HG02610 (cell line): ENCODE data around the gene HELZ.

ENCODE experiments used
- ATAC-seq: cut with Tn5 transposase; IDR thresholded peaks from one replicate; pipeline ENCODE4 v1.9.1; 2021; ENCODE audit warnings: mild to moderate bottlenecking, moderate library complexity; ENCODE audit not compliant: unreplicated experiment

The HELZ gene

DNA sequence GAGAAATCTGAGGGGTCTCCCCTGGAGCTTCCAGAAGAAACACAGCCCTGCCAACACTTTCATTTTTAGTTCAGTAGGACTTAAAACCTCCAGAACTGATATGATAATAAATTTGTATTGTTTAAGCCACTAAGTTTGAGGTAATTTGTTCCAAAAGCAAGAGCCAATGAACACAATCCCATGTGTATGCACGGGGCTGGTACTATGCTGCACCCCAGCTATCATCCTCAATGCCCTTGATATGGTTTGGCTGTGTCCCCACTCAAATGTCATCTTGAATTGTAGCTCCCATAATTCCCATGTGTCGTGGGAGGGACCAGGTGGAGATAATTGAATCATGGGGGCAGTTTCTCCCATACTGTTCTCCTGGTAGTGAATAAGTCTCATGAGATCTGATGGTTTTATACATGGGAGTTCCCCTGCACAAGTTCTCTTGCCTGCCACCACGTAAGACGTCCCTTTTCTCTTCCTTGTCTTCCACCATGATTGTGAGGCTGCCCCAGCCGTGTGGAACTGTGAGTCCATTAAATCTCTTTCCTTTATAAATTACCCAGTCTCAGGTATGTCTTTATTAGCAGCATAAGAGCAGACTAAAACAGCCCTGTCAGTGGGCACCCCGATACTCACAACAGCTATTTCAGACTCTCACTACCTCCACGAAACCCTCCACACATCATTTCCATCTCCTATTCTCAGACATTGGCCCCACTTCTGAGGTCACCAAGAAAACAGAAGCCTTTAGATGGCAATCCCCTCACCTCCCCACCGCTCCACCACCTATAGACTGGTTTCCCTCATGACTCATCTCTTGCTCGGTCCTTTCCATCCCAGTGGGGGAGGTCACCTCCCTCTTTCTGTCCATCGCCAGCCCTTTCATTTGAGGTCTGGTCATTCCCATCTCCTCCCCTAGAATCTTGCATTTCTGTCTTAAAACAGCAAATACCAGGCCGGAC, 209.6 kb downstream of the HELZ start:
- peak; percentile 89 for ATAC-seq

DNA sequence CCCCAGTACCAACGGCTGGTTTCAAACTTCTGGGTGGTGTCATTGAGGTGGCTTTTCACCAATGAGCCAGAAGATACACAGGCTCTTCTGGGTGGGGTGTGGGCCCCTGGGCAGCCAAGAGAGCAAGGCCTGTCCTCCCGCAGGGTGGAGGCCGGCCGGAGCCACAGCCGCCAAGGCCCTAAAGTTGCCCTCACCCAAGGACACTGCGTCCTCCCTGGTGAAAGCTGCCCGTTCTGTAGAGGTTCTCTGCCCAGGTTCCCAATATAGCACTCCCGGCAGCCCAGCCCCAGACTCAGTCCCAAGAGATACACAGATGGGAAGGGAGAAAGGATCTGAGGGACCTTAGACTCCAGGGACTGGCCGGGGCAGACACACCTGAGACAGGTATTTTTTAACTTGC, 211.4 kb downstream of the HELZ start:
- no peak for ATAC-seq

DNA sequence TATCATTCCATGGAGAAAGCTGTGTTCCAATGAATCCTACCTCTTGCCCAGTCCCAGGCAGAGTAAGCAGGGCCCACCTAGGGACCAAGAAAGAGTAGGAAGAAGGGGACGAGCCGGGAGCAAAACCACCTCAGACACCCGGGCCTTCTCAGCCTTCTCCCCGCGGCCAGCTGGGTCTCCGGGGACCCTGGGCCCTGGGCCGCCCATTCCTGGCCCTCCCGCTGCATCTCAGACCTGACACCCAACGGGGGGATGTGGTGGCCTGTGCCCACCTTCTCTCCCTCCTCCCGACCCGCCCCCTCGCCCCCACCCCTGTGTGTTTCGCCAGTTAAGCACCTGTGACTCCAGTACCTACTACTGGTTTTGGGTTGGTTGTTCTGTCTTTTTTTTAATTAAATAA, 212.0 kb downstream of the HELZ start:
- no peak for ATAC-seq

DNA sequence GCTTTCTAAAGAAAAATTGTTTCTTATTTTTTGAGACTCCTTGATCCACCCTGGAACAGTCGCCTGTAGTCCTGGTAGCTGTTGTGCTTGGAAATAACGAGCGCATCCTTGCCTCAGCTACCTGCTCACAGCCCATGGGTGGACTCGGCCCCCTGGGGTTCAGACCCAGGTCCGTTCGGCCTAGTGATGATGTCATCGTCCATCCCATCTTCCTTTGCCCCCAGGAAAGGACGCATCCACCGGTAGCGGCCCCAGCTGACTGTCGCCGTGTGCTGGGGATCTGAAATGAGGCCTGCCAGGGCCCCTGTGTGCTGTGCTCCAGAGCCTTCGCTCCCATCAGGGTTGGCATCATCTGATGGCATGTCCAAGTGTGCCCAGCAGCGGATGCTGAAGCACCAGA, 212.6 kb downstream of the HELZ start:
- no peak for ATAC-seq

DNA sequence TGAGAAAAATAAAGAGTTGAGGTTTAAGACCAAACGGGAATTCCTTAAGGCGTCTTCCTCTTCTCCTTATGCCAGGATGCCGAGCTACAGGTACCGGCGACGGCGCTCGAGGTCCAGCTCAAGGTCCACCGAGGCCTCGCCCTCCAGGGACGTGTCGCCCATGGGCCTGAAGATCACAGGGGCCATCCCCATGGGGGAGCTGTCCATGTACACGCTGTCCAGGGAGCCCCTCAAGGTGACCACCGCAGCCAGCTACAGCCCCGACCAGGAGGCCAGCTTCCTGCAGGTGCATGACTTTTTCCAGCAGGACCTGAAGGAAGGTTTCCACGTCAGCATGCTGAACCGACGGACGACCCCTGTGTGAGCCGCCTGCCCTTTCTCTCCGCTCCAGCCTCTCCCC, 214.4 kb downstream of the HELZ start:
- no peak for ATAC-seq

DNA sequence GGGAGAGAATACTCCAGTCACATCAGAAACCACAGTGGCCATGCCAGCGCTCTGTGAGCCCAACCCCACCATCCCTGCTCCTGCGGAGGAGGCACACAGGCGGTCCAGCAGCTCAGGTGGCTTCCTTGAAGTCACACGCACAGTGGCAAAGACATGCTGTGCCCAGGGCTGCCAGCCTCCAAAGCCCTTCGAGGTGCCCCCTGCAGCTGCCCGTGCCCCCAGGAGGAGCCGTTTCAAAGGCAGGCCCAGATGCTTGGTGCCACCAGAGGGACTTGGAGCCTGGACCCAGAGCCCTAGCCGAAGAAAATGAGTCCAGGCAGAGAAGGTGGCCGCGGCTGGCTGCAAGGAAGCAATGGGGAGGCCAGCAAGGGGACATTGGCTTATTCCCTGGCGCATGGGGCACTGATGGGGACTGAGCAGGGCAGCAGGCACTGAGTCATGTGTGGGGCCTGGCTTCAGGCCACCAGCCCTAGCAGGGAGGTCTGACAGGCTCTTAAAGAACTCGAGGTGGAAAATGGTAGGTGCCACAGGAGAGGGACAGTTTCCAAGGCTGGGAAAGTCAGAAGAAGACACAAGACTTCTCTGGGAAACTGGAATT, 217.9 kb downstream of the HELZ start:
- ATAC-seq = no peak

DNA sequence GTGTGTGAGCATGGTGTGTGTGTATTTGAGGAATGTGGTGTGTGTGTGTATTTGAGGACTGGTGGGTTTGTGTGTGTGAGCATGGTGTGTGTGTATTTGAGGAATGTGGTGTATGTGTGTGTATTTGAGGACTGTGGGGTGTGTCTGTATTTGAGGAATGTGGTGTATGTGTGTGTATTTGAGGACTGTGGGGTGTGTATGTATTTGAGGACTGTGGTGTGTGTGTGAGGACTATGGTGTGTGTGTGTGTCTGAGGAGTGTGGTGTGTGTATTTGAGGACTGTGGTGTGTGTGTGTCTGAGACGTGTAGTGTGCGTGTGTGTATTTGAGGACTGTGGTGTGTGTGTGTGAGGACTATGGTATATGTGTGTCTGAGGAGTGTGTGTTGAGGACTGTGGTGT, 218.7 kb downstream of the HELZ start:
- ATAC-seq = no peak

DNA sequence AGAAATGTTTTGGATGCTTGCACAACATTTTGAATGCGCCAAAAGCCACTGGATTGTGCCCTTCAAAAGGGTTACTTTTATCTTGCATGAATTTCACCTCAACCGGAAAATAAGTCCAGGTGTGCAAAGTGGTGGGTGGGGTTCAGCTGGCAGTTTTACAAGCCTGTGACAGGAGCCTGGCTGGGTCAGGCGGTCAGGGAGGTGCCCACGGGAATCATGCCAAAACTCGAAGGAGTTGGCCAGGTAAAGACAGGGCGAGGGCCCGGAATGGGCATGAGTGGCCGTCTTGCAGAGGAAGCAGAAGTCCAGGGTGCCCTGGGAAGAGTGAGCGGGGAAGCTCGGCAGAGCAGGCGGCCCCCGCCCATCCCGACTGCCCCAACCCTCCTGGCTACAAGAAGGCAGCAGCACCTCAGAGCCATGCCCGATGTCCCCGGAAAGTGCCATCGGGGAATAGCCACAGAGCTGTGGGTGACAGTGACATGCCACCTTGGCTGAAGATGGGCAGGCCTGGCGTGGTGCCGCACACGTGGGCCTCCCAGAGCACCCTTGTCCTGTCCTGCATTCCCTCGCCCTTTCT, 219.7 kb downstream of the HELZ start:
- ATAC-seq = no peak

DNA sequence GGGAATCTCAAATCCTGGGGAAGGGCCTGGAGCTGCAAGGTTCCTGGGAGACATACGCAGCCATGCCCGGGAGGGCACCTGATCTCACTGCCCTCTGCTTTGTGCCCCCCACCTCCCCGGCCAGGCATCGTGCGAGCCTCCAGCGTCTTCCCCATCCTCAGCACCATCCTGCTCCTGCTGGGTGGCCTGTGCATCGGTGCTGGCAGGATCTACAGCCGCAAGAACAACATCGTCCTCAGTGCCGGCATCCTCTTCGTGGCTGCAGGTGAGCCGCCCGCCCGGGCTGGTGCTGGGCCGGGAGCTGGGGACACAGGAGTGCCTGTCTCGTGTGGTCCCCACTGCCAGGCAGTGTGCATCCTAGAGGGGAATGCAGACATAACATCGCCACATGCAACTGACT, 220.3 kb downstream of the HELZ start:
- no peak for ATAC-seq

DNA sequence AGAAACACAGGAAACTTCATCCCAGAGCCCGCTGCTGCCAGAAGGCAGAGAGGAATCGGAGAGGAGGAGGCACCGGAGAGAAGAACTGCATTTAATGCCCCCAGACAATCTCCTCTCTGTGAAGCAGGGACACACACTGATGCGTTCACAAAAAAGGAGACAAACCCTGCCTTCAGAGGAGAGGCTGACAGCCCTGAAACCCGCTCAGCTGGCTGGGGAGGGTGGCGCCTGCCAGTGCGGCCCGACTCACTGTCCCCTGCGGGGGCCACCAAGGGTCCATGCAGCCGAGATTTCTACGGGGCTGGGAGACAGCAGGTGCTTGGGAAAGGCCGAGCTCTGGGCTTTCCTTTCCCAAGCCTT, 222.6 kb downstream of the HELZ start:
- ATAC-seq = no peak

DNA sequence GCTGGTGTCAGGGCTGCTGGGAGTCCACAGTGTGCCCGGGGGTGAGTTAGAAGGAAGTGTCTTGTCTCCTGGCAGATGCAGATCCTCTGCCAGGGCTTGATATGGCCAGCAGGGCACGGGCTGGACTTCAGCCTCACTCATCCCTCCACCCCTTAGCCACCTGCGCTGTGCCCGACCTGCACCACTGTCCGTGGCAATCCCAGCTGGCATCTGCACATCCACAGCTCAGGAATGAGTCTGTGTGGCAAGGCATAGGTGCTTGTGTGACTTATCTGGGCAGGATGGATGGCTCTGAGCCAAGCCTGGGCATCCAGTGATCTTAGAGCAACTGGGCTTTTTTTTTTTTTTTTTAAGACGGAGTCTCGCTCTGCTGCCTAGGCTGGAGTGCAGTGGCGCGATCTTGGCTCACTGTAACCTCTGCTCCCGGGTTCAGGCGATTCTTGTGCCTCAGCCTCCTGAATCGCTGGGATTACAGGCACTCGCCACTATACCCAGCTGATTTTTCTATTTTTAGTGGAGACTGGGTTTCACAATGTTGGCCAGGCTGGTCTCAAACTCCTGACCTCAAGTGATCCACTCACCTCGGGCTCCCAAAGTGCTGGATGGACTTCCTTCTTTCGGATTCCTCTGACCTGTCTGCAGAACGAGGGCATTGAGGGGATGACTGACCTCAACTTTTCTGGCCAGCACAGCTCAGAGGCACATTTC, 223.1 kb downstream of the HELZ start:
- ATAC-seq = no peak

DNA sequence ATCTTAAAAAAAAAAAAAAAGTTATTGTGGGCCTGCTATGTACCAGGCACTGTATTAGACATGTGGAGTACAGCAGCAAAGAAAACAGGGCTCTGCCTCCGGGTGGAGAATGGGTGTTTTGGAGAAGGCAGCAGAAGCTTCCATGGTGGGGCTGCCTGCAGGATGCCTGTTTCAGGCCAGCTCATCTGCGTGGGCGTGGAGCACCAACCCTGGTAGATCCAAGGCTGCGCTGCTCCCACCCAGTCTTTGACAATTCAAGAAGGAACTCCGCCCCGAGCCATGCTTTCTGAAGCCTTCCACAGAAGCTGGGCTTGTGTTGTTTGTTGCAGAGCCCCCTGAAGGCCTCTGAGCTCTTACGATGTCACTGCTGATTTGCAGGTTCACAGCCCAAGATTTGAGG, 223.8 kb downstream of the HELZ start:
- no peak for ATAC-seq
